Activated CD8-positive, alpha-beta memory T cell treated with anti-CD3 and anti-CD28 coated beads, Interleukin-2, amount 50 U/mL, for 4 hours (primary cell): ENCODE measurements around the gene FN1.
"Not testable (repeated sequence)": the region's sequence is repeated elsewhere in the genome, so short reads cannot be mapped to it uniquely, and the experiment has no call there.

ENCODE experiments used
- DNase-seq: peaks from one replicate; pipeline ENCODE4 v3.0.0-alpha.2; 2020

FN1 gene

DNA sequence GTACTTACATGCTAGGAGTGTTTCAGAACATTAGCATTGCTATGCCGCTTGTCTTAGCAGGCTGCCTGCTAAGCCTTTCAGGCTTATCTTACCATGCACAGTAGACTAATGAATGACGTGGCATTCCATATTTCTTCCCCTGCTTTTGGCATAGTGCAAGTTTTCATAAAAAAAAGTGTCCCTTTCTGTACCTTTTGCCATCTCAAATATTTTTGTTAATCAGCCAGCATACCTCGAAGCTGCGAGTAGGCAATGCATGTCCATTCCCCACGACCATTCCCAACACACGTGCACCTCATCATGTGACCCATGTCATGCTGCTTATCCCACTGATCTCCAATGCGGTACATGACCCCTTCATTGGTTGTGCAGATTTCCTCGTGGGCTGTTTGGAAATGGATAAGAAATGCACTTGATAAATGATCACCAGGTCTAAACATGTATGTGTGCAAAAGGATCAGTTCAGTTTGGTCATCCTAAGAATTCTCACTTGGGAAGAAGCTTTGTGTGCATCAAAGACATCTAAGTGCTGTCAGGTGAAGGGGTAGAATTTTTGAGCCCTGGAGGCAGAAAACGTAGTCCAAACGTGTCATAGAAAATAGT is 13.9 kb downstream of the FN1 start:
- DNase-seq, result no peak

DNA sequence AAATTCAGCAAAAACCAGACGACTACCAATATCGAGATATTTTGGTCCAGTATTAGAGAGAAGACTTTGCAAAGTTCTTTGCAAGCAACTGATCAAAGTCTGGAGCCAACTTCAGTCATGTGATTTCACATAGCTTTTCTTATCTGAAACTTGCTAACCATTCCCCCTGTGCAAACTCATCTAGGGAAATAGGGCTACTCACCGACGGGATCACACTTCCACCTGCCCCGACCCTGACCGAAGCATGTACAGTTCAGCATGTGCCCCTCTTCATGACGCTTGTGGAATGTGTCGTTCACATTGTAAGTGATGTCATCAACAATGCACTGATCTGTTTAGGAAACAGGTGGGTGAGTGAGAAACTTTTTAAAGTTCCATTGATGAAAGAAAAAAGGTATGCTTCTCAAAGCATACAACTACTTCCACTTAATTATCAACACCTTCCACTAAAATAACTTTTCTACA is 15.4 kb downstream of the FN1 start:
- DNase-seq, result no peak

DNA sequence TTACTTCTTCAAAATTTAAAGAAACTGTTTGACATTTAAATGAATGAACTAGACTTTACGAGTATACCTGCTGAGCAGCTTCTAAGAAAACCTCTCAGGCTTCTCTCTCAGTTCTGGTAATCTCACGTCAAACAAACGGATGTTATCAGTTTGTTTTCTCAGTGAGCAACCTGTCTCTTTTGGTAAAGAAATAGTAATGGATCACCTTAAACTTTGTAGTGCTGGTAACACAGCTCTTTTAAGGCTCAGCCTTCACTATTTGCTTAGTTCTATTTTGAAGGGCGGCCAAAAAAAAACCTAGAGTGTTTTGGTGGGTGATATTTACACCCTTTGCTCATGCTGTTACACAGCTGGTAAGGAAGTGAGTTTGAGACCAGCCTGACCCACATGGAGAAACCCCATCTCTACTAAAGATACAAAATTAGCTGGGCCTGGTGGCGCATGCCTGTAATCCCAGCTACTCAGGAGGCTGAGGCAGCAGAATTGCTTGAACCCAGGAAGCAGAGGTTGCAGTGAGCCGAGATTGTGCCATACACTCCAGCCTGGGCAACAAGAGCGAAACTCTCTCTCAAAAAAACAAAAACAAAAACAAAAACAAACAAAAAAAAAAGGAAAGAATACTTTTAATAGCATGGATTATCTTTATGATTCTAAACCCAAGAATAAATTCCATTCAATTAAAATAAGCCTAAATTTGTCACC is 15.9 kb downstream of the FN1 start:
- DNase-seq, result no peak

DNA sequence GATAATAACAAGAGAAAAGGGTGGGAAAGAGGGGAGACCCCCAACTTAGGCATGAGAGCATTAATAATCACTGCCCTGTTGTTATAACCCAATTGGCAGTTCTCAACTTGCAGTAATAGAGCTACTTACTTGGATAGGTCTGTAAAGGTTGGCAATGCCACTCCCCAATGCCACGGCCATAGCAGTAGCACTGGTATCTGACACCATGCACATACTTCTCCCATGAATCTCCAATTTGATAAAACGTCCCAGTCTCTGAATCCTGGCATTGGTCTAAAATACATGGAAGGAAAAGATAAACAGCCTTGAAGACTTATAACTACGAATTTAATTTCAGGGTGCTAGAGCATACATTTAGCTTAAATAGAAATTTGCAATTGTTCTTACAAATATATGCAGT is 16.8 kb downstream of the FN1 start:
- DNase-seq, result no peak

DNA sequence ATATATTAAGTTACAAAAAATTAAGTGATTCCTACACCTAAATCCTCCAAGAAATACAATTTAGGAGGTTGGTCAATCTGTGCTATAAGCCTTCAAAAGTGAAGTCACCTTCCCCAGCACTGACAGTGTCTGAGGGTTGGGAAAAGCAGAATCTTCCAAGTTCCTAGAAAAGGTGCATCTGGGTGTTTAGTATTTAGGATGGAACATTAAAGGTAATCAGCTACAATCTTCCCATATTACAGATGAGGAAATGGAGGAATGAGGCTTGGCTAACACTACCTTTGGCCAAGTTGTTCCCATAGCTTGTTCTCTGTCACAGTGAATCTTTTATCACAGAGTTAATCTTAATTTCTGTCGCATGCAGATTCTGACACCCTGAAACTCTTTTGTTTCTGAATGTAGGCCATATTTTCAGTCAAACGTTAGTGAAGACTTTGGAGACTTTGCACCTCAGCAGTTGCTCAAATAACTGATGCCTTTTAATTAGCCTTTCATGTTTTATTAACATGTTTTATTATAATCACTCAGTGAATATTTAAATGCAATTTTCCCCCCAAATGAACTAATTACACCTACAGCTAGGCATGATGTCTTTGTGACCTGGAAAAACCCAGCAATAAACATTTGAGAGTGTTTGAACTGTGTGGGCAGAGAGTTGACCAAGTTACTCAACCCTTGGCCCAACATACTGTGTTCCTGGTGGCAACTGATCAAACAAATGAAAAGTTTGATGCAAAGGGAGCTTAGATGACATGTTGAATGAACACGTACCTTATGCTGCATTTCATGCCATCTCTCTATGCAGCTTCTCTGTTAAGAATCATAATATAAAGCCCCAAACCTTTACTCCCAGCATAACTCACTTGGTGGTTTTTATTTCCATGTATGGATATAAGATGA is 17.6 kb downstream of the FN1 start:
- no peak for DNase-seq

DNA sequence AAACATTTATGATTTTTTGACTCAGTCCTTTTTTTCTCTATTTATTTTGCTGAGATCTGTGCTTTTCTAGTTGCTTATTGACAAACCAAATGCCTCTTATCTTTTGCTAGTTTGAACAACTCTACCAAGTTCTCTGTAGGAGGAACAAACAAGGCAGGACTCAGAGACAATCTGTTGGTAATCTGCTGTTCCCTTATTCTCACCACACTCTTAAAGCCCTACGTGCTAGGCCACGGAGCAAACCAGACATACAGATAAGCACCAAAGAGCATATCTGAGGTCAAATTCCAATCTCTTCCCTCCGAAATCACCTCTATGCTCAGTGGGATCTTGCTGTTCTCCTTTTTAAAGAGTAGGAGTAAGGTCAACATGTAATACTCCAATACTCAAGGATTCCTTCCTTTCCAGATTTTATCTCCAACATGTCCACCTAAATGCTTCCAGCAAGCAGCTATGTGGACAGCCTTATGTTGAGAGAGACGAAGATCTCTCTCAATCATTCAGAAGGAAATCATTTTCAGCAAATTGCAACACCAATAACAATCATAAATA is 18.4 kb downstream of the FN1 start:
- no peak for DNase-seq

DNA sequence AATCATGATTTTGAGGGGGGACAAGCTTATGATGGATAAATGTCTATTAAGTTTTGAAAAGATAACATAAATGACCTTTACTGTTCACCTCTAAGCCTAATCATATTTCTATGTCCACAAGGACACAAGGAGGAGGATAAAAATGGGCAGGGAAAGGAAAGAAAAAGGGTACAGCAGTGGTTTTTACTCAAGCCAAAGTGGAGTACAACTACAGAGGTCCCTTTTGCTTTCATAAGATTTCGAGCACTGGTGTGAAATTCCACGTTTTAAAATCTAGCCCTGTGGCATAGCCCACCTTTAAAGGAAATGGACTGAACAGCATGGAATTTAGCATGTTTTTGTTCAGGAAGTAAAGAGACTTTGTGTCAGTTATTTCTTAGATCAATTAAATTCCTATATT is 19.2 kb downstream of the FN1 start:
- DNase-seq, result no peak

DNA sequence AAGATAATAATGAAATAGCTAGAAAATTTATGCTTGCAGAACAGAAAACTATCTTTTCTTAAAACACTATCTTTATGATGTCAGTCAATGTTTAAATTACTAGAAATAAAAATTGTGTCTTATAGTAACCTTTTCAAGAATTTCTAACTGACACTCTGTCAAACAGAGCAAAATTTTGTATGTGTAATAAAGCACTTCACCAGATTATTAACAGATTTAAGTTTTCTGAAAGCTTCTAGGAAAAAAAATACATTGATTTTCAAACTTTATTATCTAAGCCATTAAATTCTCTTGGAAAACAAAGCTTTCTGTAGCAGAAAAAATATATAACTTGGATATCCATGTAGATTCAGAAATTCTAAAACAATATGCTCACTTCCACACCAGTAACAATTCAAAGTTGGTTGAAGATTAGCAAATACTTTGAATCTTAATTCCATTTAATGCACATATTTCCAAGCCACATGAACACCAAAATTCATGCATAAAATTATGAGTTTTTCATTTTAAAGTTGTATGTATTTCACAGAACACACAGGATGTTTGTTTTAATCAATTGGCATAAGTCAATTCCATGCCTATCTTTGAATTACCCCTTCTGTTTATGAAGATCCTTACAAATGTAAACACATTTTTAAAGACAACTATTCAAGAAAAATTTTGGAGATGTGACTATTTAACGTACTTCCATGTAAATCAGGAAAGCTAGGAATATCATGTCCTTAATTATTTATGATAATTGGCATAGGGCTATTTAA is 19.9 kb downstream of the FN1 start:
- no peak for DNase-seq

DNA sequence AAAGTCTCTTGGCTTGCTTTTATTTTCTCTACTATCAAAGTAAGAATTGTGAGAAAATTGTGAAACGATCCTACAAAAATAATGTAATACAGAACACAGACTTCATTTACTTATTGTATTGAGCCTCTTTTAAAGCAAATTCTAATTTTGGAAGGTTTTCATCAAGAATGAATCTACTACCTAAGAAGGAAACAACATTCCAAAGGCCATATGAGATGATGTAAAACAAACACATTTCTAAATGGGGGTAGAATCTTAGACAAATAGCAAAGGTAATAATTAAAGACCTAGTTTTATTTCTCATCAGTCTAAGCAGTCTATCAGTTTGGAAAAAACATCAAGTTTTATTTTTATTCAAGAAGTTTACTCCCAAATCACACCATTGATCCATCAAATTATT is 20.6 kb downstream of the FN1 start:
- DNase-seq, result no peak

DNA sequence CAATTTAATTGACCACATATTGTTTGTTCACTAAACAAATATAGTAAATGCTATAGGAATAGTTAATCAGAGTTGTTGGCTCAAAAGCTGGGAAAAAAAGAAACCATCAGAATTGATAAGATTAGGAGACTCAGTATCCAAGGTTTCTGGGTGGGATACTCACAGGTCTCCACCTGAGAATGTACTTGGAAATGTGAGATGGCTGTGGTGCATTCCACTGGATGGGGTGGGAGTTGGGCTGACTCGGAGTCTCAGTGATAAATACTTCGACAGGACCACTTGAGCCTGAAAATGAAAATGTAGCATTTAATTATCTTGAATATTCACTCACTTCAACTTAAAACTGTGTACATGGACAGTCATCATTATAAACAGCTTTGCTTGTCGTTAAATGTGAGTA is 21.2 kb downstream of the FN1 start:
- DNase-seq, result no peak

DNA sequence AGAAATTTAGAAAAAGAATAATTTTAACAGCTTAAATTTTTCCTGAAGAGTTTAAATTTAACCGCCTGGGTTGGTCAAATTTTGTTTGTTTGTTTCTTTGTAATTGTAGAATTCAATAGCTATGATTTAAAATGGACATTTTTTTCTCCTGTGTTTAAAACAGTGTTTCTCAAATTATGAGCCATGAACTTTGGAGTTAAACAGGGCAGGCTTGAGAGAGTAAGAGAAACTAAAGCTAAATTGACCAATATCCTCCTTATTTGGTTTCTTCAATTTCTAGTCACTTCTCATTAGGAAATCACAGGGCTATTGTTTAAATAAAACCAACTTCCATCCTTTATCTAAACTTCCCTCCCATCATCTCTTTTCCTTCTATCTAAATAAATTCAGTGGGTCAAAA is 21.9 kb downstream of the FN1 start:
- DNase-seq, result no peak

DNA sequence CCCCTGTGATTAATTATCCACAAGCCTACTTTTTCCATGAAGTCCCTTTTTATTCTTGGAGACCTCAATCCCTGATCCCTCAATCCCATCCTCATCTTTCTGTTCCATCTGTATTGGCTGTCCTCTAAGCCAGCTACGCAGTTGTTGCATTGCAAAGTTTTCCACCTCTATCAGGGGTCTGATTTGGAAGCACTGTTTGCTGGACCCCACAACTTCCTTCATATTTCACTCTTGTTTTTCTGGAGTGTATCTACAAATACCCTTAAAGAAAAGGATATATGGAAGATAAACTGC is 22.4 kb downstream of the FN1 start:
- DNase-seq, result no peak

DNA sequence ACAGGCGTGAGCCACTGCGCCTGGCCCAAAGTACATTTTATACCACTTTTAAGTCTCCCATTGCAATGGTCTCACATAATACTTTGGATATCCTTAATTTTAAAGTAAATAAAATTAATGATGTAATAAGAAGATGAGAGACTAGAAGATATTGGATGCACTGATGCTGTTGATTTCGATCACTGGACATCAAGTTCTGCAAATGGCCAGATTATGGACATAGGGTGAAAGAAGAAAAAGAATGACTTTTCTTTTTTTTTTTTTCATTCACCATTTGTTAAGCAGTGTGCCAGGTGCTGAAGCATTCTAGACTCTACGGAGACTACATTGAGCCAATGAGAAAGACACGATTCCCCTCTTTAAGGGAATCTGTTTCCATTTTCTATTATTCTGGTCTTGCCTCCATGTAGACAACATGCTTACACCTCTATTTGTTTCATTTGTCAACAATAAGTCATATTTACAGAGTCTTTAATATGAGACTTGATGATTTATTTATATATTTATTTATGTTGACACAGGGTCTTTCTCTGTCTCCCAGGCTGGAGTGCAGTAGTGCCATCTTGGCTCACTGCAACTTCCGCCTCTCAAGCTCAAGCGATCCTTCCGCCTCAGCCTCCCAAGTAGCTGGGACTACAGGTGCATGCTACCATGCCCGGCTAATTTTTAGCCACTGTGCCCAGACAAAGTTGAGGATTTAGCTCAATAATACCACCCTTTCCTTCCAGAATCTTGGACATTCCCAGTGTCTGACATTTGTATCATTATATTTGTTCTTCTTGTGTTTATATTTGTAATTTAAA is 23.7 kb downstream of the FN1 start:
- DNase-seq, result no peak

DNA sequence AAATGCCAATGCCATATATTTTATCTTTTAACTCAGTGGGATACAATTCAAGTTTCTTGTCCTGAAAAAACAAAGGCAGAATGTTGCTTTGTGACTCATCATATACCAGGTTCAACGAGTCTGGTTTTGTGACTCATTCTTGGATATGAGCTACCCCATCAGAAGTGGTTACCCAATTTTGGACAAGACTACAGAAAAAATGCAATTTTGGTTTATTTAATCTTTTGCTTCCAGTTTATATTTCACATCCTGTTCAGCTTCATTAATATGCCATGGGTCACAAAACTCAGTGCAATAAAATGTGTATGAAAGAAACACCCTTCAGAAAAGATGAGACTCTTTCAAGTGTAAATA is 25.0 kb downstream of the FN1 start:
- no peak for DNase-seq

DNA sequence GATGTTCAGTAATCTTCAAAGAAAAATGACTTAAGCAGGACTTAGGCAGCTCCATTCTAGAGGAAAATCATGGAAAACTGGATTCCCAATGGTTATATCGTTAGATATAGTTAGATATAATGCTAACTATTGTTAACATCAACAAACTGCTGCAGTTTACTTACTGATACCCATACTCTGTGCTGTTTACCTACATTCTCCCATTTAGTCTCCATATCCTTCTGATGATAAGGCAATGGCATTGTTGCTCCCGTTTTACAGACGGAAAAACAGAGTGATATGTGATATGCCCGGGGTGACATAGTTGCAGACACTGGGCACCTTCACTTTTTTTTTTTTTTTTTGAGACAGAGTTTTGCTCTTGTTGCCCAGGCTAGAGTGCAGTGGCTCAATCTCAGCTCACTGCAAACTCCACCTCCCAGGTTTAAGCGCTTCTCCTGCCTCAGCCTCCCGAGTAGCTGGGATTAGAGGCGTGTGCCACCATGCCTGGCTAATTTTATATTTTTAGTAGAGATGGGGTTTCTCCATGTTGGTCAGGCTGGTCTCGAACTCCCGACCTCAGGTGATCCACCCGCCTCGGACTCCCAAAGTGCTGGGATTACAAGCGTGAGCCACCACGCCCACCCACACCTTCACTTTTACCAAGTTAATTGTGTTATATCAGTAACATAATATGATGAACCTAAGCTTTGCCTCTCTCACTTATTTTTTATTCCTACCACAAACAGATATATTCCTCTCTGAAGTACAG is 25.5 kb downstream of the FN1 start:
- not testable (repeated sequence) for DNase-seq

DNA sequence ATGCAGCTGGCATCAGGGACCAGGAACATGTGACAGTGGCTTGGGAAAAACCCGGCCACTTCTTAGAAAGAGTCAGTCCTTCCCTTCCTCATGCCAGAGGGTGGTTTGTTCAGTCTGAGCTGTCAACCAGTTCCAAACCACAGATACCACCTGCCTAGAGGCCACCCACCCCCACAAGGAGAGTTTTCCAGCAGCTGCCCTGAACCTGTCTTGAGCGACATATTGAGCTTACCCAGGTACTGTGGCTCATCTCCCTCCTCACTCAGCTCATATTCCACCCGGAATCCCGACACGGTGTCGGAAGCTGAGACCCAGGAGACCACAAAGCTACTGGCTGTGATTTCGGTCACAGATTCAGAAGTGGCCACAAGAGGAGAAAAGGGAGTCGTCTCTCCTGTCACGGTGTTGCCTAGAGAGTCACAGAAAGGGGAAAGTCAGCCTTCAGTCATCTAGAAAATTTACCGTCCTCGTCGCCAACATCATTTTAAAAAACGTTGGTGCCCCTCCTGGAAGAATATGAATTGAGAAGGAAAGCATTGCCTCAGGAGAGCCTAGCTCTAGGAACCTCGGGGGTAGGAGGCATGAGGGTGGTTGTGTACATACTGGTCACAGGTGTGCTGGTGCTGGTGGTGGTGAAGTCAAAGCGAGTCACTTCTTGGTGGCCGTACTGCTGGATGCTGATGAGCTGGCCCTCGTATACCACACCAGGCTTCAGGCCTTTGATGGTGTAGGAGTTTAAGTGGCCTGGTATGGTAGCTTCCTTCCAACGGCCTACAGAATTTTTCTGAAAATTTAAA is 26.3 kb downstream of the FN1 start:
- DNase-seq, result no peak

DNA sequence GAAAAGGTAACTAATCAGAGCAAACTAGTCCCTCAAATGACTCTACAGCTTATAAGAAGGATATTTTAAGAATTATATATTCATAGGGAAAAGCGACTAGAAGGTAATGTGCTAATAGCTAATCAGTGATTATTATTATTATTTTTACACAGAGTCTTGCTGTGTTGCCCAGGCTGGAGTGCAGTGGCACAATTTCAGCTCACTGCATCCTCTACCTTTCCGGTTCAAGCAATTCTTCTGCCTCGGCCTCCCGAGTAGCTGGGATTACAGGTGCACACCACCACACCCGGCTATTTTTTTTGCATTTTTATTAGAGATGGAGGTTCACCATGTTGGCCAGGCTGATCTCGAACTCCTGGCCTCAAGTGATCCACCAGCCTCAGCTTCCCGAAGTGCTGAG is 27.4 kb downstream of the FN1 start:
- not testable (repeated sequence) for DNase-seq

DNA sequence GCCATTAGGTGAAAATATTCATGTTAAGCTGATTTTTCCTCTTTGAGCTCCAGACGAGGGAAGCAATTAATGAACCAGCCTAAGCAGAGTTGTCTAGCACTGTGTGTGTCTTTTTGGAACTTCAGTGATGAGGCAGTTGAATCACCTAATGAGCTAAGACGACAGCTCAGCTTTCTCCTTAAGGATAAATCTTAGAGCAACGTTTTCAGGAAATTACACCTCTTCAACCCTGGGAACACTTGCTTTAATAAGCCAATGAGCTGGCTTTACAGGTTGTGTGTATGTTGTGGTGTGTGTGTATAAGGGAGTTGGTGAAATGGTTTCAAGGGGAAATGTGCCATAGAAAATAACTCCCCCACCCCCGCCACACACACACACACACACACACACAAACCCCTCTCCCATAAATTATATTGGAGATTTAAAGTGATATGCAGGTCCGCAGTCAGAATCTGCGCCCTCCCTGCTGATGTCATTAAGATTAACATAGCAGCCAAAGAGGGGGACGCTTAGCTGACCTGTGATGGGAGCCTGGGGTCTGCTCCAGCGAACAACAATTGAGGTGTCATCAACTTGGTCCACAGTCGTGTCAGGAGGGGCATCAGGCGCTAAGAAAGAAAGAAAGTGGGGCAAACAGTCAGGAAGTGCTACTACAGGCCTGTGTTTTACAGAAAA is 28.1 kb downstream of the FN1 start:
- no peak for DNase-seq

DNA sequence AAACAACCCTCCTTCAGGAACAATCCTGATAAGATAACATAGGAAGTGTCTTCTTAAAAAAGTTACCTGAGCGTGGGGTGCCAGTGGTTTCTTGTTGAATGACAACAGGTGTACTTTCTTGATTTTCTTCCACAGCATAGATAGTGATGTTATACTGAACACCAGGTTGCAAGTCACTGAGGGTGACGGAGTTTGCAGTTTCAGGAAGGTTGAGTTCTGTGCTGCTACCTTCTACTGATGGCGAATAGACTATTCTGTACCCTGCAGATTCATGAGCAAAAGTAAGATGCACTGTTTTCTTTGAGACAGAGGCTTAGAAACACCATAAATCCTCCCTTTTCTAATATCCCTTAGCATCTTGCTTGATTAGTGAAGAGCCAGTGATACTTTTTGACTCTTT is 28.8 kb downstream of the FN1 start:
- DNase-seq, result no peak
